A673 (cell line): ENCODE measurements around the gene PGGHG.

ENCODE experiments used
- CTCF ChIP-seq: fragments of 300-800, 200-600 bp; sonication (generic); conservative IDR thresholded peaks from 2 replicates; pipeline ENCODE4 v1.5.1; 2017; ENCODE audit warnings: low read depth, mild to moderate bottlenecking, antibody characterized with exemption, low read length, moderate library complexity, mixed read lengths
- EZH2 ChIP-seq: fragments of 200-600 bp; sonication (generic); IDR thresholded peaks from 2 replicates; pipeline ENCODE4 v1.6.1; 2017; ENCODE audit warnings: borderline replicate concordance, low read depth, mild to moderate bottlenecking, mixed read lengths, antibody characterized with exemption, low read length; ENCODE audit not compliant: poor library complexity, severe bottlenecking

- no peak for TF ChIP-seq CTCF
- TF ChIP-seq EZH2: no peak
Measured at GRCh38 chr11:305844-306211, 16.9 kb downstream of the PGGHG start.
